T-helper 1 cell (primary cell): Measurements from ENCODE around the gene NUCB1.

Source experiments
- DNase-seq, 5 donors: peaks; one replicate each; pipeline ENCODE4 v3.0.0-alpha.2; 2012 to 2020

The NUCB1 gene

GRCh38 chr19:48935864-48936263, 35.8 kb downstream of the NUCB1 start:
- DNase-seq: no peak

- DNase-seq: no peak
Observed at GRCh38 chr19:48938256-48938655, 38.1 kb downstream of the NUCB1 start.

- DNase-seq: no peak
Observed at GRCh38 chr19:48940902-48941301, 40.8 kb downstream of the NUCB1 start.

GRCh38 chr19:48943081-48943480, 43.0 kb downstream of the NUCB1 start:
- no peak for DNase-seq

- no peak for DNase-seq
Observed at GRCh38 chr19:48945415-48945814, 45.3 kb downstream of the NUCB1 start.

GRCh38 chr19:48945817-48946216, 45.7 kb downstream of the NUCB1 start:
- no peak for DNase-seq

GRCh38 chr19:48946463-48947257, 46.5 kb downstream of the NUCB1 start:
- no peak for DNase-seq

- no peak for DNase-seq
Observed at GRCh38 chr19:48947258-48947542, 47.1 kb downstream of the NUCB1 start.

- no peak for DNase-seq
Observed at GRCh38 chr19:48950159-48950558, 50.0 kb downstream of the NUCB1 start.

GRCh38 chr19:48950830-48951519, 50.9 kb downstream of the NUCB1 start:
- no peak for DNase-seq

- DNase-seq: no peak
Observed at GRCh38 chr19:48953141-48953540, 53.0 kb downstream of the NUCB1 start.

GRCh38 chr19:48953990-48954594, 54.0 kb downstream of the NUCB1 start:
- no peak for DNase-seq

GRCh38 chr19:48954595-48955307, 54.6 kb downstream of the NUCB1 start, which contains the start of gene BAX:
Gene BAX, plus strand, starts transcription at chr19:48954875. Its CDS starts 54 bp downstream, at chr19:48954929.
- DNase-seq: peak; percentile 73 to 96 (median 77)

GRCh38 chr19:48955308-48955958, 55.3 kb downstream of the NUCB1 start:
- DNase-seq: no peak

GRCh38 chr19:48958006-48958405, 57.9 kb downstream of the NUCB1 start:
- DNase-seq: no peak

GRCh38 chr19:48959341-48960239, 59.5 kb downstream of the NUCB1 start:
- DNase-seq: peak in 1 of 5 donors; percentile 36

- DNase-seq: no peak
Observed at GRCh38 chr19:48961051-48961649, 61.0 kb downstream of the NUCB1 start.

GRCh38 chr19:48961673-48962028, 61.5 kb downstream of the NUCB1 start:
- DNase-seq: no peak

- peak in 1 of 5 donors; percentile 82 for DNase-seq
Observed at GRCh38 chr19:48962029-48962848, 62.1 kb downstream of the NUCB1 start.

- DNase-seq: no peak
Observed at GRCh38 chr19:48962849-48963165, 62.7 kb downstream of the NUCB1 start.
